ENCODE data around the gene BRINP1.
"Not testable (repeated sequence)": the region's sequence is repeated elsewhere in the genome, so short reads cannot be mapped to it uniquely, and the experiment has no call there.

Gene BRINP1

DNA sequence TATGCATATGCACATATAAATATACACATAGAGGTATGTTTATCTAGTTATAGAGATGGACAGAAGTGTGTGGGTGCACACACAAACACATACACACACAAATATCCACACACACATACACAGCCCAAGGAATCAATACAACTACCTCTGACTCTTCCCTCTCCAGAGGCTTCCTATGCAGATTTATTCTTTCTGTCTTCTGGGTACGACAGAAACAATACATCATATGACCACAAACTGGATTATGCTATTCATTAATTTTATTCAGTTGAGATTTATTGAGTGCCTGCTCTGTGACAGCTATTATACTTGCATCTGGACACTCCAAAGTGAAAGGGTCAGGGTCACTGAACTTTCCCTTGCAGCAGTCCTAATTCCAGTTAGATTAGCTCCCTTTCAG, 155.8 kb downstream of the BRINP1 start:
- DNase-seq (ENCODE audit: low spot score) (no peak), FAIRE-seq (no peak)

GRCh38 chr9:119197893-119198607, 171.2 kb downstream of the BRINP1 start:
- DNase-seq (ENCODE audit: low spot score) (no peak), FAIRE-seq (no peak)

- no peak for DNase-seq (ENCODE audit: low spot score)
- no peak for FAIRE-seq
Observed at GRCh38 chr9:119195521-119195920, 173.7 kb downstream of the BRINP1 start.

DNA sequence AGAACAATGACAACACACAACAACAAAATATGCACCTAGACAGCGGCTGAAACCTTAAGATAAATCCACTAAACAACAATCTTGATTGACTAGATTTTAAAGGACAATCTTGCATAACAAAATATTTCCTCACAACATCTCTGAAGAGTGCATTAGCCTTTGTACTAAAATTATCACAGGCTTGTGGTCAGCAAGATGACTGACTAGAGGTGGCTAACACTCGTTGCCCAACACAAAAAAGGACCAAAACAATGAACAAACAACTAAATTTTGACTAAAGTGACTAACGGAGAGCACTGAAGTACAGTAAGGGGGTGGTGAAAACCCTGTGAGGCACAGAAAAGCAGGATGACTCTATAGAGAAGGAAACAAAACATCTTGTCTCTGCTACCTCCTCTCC, 183.9 kb downstream of the BRINP1 start:
- no peak for FAIRE-seq
- no peak for DNase-seq (ENCODE audit: low spot score)

- DNase-seq (ENCODE audit: low spot score), result no peak
- no peak for FAIRE-seq
Observed at GRCh38 chr9:119184265-119184936, 184.8 kb downstream of the BRINP1 start.

DNA sequence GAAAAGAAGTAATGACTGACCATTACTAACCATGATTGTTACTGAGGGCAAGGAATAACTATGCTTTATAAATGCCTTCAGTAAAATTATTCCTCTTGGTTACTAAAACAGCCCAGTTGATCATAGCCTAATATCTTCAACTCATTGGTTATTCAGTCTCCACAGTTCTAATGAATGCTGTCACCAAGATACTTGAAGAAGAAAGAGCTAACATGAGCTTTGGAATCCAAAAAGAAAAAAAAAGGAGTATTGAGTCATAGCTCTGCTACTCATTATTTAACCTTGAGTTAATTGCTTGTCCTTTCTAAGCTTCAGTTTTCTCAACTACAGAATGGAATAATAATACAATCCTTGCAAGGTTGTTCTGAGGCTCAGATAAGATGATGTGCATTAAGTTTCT, 187.7 kb downstream of the BRINP1 start:
- DNase-seq (ENCODE audit: low spot score) (no peak), FAIRE-seq (no peak)

DNA sequence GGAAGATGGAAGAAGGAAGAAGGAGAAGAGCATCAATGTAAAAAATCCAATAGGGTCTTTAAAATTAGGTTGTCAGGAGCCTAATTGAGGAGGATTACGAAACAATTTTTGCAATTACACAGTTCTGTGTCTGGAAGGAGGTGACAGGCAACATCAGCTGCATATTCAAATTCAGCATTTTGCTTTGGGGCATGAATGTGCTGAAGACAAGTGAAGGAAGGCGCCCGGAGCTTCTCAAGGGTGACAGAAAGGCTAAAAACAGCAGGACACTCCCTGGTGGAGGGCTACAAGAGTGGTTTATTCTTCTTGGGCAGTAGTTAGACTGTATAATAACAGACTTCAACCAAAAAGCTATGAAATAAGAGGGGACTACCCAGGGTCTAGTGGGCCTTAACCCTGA, 188.3 kb downstream of the BRINP1 start:
- DNase-seq (ENCODE audit: low spot score) (no peak), FAIRE-seq (no peak)

- no peak for FAIRE-seq
- no peak for DNase-seq (ENCODE audit: low spot score)
Observed at GRCh38 chr9:119179701-119180100, 189.5 kb downstream of the BRINP1 start.

- DNase-seq (ENCODE audit: low spot score), result no peak
- no peak for FAIRE-seq
Observed at GRCh38 chr9:119177196-119177595, 192.0 kb downstream of the BRINP1 start.

GRCh38 chr9:119175581-119175980, 193.7 kb downstream of the BRINP1 start:
- no peak for DNase-seq (ENCODE audit: low spot score)
- FAIRE-seq, result no peak

DNA sequence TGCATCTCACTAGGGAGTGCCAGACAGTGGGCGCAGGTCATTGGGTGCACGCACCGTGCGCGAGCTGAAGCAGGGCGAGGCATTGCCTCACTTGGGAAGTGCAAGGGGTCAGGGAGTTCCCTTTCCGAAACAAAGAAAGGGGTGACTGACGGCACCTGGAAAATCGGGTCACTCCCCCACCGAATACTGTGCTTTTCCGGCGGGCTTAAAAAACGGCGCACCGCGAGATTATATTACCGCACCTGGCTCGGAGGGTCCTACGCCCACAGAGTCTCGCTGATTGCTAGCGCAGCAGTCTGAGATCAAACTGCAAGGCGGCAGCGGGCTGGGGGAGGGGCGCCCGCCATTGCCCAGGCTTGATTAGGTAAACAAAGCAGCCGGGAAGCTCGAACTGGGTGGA, 200.0 kb downstream of the BRINP1 start:
- not testable (repeated sequence) for DNase-seq (ENCODE audit: low spot score)

DNA sequence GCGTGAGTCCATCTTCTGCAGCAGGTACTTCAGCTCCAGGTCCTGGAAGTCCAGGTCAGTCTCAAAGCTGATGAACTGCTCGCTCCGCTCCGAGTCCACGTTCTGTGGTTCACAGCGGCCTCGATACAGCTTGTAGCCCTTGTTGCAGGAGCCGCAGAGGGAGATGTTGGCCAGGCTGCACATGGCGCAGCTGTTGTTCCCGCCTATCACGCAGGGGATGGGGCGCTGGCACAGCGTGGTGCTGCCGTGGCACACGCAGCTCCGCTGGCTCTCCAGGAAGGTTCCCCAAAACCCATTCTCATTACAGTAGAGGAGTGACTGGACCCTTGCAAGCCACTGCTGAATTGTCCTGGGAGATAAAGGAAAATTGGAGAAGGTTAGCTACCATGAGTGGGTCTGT, 201.4 kb downstream of the BRINP1 start:
- no peak for FAIRE-seq
- DNase-seq (ENCODE audit: low spot score), result no peak

More for the DNA sequence above, 200.0 kb downstream of the BRINP1 start:
- FAIRE-seq, result not testable (repeated sequence)

DNA sequence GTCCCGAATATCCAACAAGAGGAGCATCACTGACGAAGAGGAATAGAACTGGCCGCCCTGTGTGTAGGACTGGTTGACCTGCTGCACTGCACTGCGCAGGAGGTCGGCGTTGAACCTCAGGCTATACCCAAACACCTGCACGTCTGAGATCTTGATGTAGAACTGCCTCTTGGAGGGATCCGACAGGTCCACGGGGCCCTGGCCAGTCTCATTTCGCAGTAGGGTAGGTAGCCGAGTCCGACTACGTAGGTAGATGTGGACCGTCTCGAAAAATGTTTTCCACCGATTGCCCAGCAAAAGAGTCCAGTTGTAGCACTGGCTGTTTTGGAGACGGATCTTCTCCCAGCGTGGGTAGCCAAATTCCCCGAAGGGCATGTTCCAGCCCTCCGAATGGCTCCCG, 202.0 kb downstream of the BRINP1 start:
- DNase-seq (ENCODE audit: low spot score), result no peak
- no peak for FAIRE-seq

- no peak for FAIRE-seq
- no peak for DNase-seq (ENCODE audit: low spot score)
Observed at GRCh38 chr9:119166096-119166495, 203.1 kb downstream of the BRINP1 start.

- FAIRE-seq (no peak), DNase-seq (ENCODE audit: low spot score) (no peak)
Observed at GRCh38 chr9:119165131-119165530, 204.1 kb downstream of the BRINP1 start.

DNA sequence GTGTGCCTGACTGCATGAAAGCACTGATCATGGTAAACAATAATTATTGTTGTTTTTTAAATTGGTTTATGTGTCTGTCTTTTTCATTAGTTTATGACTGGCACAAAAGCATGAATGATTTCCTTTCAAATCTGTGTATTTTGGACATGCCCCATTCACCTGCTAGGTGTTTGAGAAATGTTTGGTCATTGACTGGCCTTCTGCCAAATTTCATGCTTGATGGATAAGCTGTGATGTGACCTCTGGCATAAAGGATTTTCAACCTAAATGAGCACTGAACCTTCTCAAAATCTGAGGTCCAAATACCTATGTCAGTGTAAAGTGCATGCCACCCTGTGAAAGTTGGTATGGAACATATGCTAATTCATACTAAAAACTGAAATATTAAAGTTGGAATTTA, 204.5 kb downstream of the BRINP1 start:
- no peak for DNase-seq (ENCODE audit: low spot score)
- FAIRE-seq, result peak; percentile 65

GRCh38 chr9:119160551-119160950, 208.7 kb downstream of the BRINP1 start:
- FAIRE-seq (no peak), DNase-seq (ENCODE audit: low spot score) (no peak)

DNA sequence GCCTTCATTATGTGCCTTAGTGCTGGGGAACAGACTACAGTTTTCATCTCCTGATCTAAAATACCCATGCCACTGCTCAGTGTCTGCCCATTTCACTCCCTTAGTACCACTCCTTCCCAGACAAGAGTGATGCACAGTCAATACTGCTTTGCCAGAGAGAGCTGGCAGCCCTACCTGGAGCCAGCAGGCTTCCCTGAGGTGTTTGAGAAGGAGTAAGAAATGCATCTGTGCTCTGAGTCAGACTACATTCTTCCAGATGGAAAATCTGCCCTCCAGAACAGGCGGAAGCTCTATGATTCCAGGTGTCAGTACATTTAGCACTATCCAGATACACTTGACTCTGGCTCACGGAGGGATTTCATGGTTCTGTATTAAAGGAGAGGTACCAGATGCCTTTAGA, 209.8 kb downstream of the BRINP1 start:
- DNase-seq (ENCODE audit: low spot score) (no peak), FAIRE-seq (no peak)

DNA sequence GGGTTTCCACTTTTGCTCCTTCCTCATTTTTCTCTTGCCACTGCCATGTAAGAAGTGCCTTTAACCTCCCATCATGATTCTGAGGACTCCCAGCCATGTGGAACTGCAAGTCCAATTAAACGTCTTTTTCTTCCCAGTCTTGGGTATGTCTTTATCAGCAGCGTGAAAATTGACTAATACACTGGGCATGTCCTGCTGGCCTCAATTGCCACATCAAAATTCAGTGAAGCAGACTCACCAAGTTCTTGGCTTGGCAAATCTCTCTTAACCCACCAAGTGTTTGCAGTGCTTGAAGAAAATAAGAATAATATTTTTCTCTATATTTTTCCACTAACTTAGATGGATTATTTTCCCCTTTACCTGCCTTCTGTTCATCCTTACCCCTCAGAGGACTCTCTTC, 212.0 kb downstream of the BRINP1 start:
- DNase-seq (ENCODE audit: low spot score) (peak; percentile 17), FAIRE-seq (peak; percentile 8)

- FAIRE-seq (no peak), DNase-seq (ENCODE audit: low spot score) (no peak)
Observed at GRCh38 chr9:119156354-119156753, 212.9 kb downstream of the BRINP1 start.

- DNase-seq (ENCODE audit: low spot score) (no peak), FAIRE-seq (no peak)
Observed at GRCh38 chr9:119154527-119154926, 214.7 kb downstream of the BRINP1 start.

DNA sequence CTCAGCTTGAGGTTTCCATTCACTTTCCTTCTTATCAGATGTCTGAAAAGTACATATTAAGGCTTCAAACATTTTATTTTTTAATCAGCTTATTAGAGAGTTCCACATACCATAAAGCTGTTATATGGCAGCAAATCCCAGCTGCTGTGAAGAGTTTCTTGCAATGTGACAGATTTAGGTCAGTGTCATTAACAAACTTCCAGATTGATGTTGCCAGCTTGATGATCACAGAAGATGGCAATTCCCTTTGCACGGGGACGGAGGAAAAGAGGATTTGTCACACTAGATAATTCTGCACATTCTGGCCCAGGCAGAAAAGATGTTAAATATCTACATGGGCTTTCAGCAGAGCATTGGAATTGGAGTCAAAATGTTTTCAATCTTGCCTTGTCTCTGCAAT, 215.8 kb downstream of the BRINP1 start:
- no peak for DNase-seq (ENCODE audit: low spot score)
- no peak for FAIRE-seq

- FAIRE-seq, result no peak
Observed at GRCh38 chr9:119148855-119149254, 220.4 kb downstream of the BRINP1 start.

More at GRCh38 chr9:119148855-119149254, 220.4 kb downstream of the BRINP1 start:
- DNase-seq (ENCODE audit: low spot score), result no peak
